ENCODE data around the gene PRDM16.

PRDM16 gene

GRCh38 chr1:3266870-3267549 is 198.0 kb downstream of the PRDM16 start:
- no peak overlapping the region for H3K4me3 ChIP-seq (ENCODE audit: low read length)
- H3K9ac ChIP-seq (ENCODE audit: low read length), result no peak overlapping the region
- no peaks in the 10 kb centered on the region for H3K9me3 ChIP-seq (ENCODE audit: control insufficient read depth, low read length)
- H3K36me3 ChIP-seq (ENCODE audit: control insufficient read depth, insufficient read depth, low read length), result no peaks in the 10 kb centered on the region
- H3K4me1 ChIP-seq (ENCODE audit: control insufficient read depth, insufficient read depth, low read length), result peaks cover 17% of the 10 kb centered on the region
- no peaks in the 10 kb centered on the region for H3K27me3 ChIP-seq (ENCODE audit: control insufficient read depth, insufficient read depth, low read length)

- Histone ChIP-seq H3K9me3 (ENCODE audit: control insufficient read depth, low read length) (no peaks in the 10 kb centered on the region), H3K4me3 (ENCODE audit: low read length) (no peak overlapping the region), H3K4me1 (ENCODE audit: control insufficient read depth, insufficient read depth, low read length) (peaks cover 10% of the 10 kb centered on the region), H3K27me3 (ENCODE audit: control insufficient read depth, insufficient read depth, low read length) (no peaks in the 10 kb centered on the region), H3K9ac (ENCODE audit: low read length) (no peak overlapping the region), H3K36me3 (ENCODE audit: control insufficient read depth, insufficient read depth, low read length) (no peaks in the 10 kb centered on the region)
Observed at GRCh38 chr1:3267550-3268270, 198.7 kb downstream of the PRDM16 start.

GRCh38 chr1:3268281-3268680 is 199.3 kb downstream of the PRDM16 start:
- no peaks in the 10 kb centered on the region for H3K9me3 ChIP-seq (ENCODE audit: control insufficient read depth, low read length)
- no peak overlapping the region for H3K4me3 ChIP-seq (ENCODE audit: low read length)
- H3K36me3 ChIP-seq (ENCODE audit: control insufficient read depth, insufficient read depth, low read length), result no peaks in the 10 kb centered on the region
- H3K27me3 ChIP-seq (ENCODE audit: control insufficient read depth, insufficient read depth, low read length), result no peaks in the 10 kb centered on the region
- H3K4me1 ChIP-seq (ENCODE audit: control insufficient read depth, insufficient read depth, low read length), result peaks cover 4% of the 10 kb centered on the region
- no peak overlapping the region for H3K9ac ChIP-seq (ENCODE audit: low read length)

GRCh38 chr1:3270403-3271245 is 201.6 kb downstream of the PRDM16 start:
- H3K36me3 ChIP-seq (ENCODE audit: control insufficient read depth, insufficient read depth, low read length), result no peaks in the 10 kb centered on the region

GRCh38 chr1:3271866-3272265 is 202.9 kb downstream of the PRDM16 start:
- Histone ChIP-seq H3K4me1 (ENCODE audit: control insufficient read depth, insufficient read depth, low read length) (peaks cover 23% of the 10 kb centered on the region), H3K36me3 (ENCODE audit: control insufficient read depth, insufficient read depth, low read length) (no peaks in the 10 kb centered on the region), H3K9me3 (ENCODE audit: control insufficient read depth, low read length) (no peaks in the 10 kb centered on the region), H3K4me3 (ENCODE audit: low read length) (no peak overlapping the region), H3K27me3 (ENCODE audit: control insufficient read depth, insufficient read depth, low read length) (no peaks in the 10 kb centered on the region), H3K9ac (ENCODE audit: low read length) (no peak overlapping the region)

More at GRCh38 chr1:3270403-3271245, 201.6 kb downstream of the PRDM16 start:
- Histone ChIP-seq H3K9me3 (ENCODE audit: control insufficient read depth, low read length) (no peaks in the 10 kb centered on the region), H3K4me3 (ENCODE audit: low read length) (no peak overlapping the region), H3K9ac (ENCODE audit: low read length) (no peak overlapping the region), H3K4me1 (ENCODE audit: control insufficient read depth, insufficient read depth, low read length) (peaks cover 17% of the 10 kb centered on the region), H3K27me3 (ENCODE audit: control insufficient read depth, insufficient read depth, low read length) (no peaks in the 10 kb centered on the region)

- H3K27me3 ChIP-seq (ENCODE audit: control insufficient read depth, insufficient read depth, low read length), result no peaks in the 10 kb centered on the region
- peaks cover 23% of the 10 kb centered on the region for H3K4me1 ChIP-seq (ENCODE audit: control insufficient read depth, insufficient read depth, low read length)
- H3K4me3 ChIP-seq (ENCODE audit: low read length), result no peak overlapping the region
- no peak overlapping the region for H3K9ac ChIP-seq (ENCODE audit: low read length)
- no peaks in the 10 kb centered on the region for H3K9me3 ChIP-seq (ENCODE audit: control insufficient read depth, low read length)
- H3K36me3 ChIP-seq (ENCODE audit: control insufficient read depth, insufficient read depth, low read length), result no peaks in the 10 kb centered on the region
Observed at GRCh38 chr1:3272321-3273045, 203.5 kb downstream of the PRDM16 start.

- Histone ChIP-seq H3K9ac (ENCODE audit: low read length) (no peak overlapping the region), H3K9me3 (ENCODE audit: control insufficient read depth, low read length) (no peaks in the 10 kb centered on the region), H3K36me3 (ENCODE audit: control insufficient read depth, insufficient read depth, low read length) (no peaks in the 10 kb centered on the region), H3K4me3 (ENCODE audit: low read length) (no peak overlapping the region), H3K4me1 (ENCODE audit: control insufficient read depth, insufficient read depth, low read length) (peaks cover 23% of the 10 kb centered on the region), H3K27me3 (ENCODE audit: control insufficient read depth, insufficient read depth, low read length) (no peaks in the 10 kb centered on the region)
Observed at GRCh38 chr1:3273447-3273846, 204.4 kb downstream of the PRDM16 start.

- no peaks in the 10 kb centered on the region for H3K27me3 ChIP-seq (ENCODE audit: control insufficient read depth, insufficient read depth, low read length)
- no peak overlapping the region for H3K9ac ChIP-seq (ENCODE audit: low read length)
- no peaks in the 10 kb centered on the region for H3K36me3 ChIP-seq (ENCODE audit: control insufficient read depth, insufficient read depth, low read length)
- H3K4me1 ChIP-seq (ENCODE audit: control insufficient read depth, insufficient read depth, low read length), result peaks cover 23% of the 10 kb centered on the region
- H3K9me3 ChIP-seq (ENCODE audit: control insufficient read depth, low read length), result no peaks in the 10 kb centered on the region
- no peak overlapping the region for H3K4me3 ChIP-seq (ENCODE audit: low read length)
Observed at GRCh38 chr1:3274972-3275371, 206.0 kb downstream of the PRDM16 start.

GRCh38 chr1:3275471-3276340 is 206.7 kb downstream of the PRDM16 start:
- H3K9me3 ChIP-seq (ENCODE audit: control insufficient read depth, low read length), result no peaks in the 10 kb centered on the region
- peaks cover 23% of the 10 kb centered on the region for H3K4me1 ChIP-seq (ENCODE audit: control insufficient read depth, insufficient read depth, low read length)
- H3K36me3 ChIP-seq (ENCODE audit: control insufficient read depth, insufficient read depth, low read length), result no peaks in the 10 kb centered on the region
- H3K27me3 ChIP-seq (ENCODE audit: control insufficient read depth, insufficient read depth, low read length), result no peaks in the 10 kb centered on the region
- no peak overlapping the region for H3K9ac ChIP-seq (ENCODE audit: low read length)
- no peak overlapping the region for H3K4me3 ChIP-seq (ENCODE audit: low read length)

GRCh38 chr1:3276341-3276800 is 207.4 kb downstream of the PRDM16 start:
- Histone ChIP-seq H3K9me3 (ENCODE audit: control insufficient read depth, low read length) (no peaks in the 10 kb centered on the region), H3K27me3 (ENCODE audit: control insufficient read depth, insufficient read depth, low read length) (no peaks in the 10 kb centered on the region), H3K4me1 (ENCODE audit: control insufficient read depth, insufficient read depth, low read length) (peaks cover 23% of the 10 kb centered on the region), H3K9ac (ENCODE audit: low read length) (no peak overlapping the region), H3K36me3 (ENCODE audit: control insufficient read depth, insufficient read depth, low read length) (no peaks in the 10 kb centered on the region), H3K4me3 (ENCODE audit: low read length) (no peak overlapping the region)

- peaks cover 23% of the 10 kb centered on the region for H3K4me1 ChIP-seq (ENCODE audit: control insufficient read depth, insufficient read depth, low read length)
- H3K9ac ChIP-seq (ENCODE audit: low read length), result no peak overlapping the region
- H3K36me3 ChIP-seq (ENCODE audit: control insufficient read depth, insufficient read depth, low read length), result no peaks in the 10 kb centered on the region
- no peaks in the 10 kb centered on the region for H3K9me3 ChIP-seq (ENCODE audit: control insufficient read depth, low read length)
- H3K27me3 ChIP-seq (ENCODE audit: control insufficient read depth, insufficient read depth, low read length), result no peaks in the 10 kb centered on the region
- no peak overlapping the region for H3K4me3 ChIP-seq (ENCODE audit: low read length)
Observed at GRCh38 chr1:3277011-3277471, 208.0 kb downstream of the PRDM16 start.
